ENCODE measurements around the gene SALL4. TPM values are rescaled to one million over a fixed set of nuclear protein-coding genes. Genes with fewer than 3 reads are reported as not detected.
A peak's percentile ranks its signal among the peaks of the same experiment; 100 is the strongest.

Gene SALL4
- total RNA-seq, 1 experiment from 2014 or later: 279 TPM

DNA sequence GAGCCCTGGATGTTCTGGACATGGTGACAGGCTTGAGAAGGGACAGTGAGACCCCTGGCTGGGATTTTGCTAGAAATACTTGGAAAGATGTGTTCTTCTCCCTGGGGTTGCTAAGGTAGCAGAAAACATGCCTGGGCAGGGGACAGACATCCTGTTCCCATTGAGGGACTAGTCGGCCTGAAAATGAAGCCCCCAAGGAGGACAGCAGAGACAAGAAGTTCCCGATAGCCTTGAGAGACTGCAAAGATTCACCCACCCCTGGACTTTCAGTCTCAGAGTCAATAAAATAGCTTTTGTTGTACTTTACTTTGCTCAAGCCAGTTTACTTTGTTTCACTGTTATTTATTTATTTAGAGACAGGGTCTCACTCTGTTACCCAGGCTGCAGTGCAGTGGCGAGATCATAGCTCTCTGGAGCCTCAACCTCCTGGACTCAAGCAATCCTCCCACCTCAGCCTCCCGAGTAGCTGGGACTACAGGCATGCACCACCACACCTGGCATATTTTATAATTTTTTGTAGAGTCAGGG is 62.5 kb downstream of the SALL4 start:
- no peak overlapping the region for H3K56ac ChIP-seq (ENCODE audit: insufficient read length, low read depth, low read length)
- DNase-seq: no peak
- no peaks in the 10 kb centered on the region for H3K36me3 Mint-ChIP-seq (ENCODE audit: insufficient read depth in 1 of 3, low read depth in 3 of 3)
- no peak overlapping the region for H2BK120ac ChIP-seq (ENCODE audit: low read depth, low read length, poor library complexity, severe bottlenecking)
- no peak overlapping the region for H3K23ac ChIP-seq (ENCODE audit: insufficient read length, low read depth, low read length)
- H4K5ac ChIP-seq (ENCODE audit: insufficient read length, low read depth, low read length): no peak overlapping the region
- H3K4me1 Mint-ChIP-seq: peaks cover 10 to 13% of the 10 kb centered on the region in 2 experiments; a peak in 3 of 4 replicates
- no peaks in the 10 kb centered on the region for H4K20me1 ChIP-seq (ENCODE audit: control insufficient read depth, insufficient read depth, insufficient read length)
- no peak overlapping the region for H2BK5ac ChIP-seq (ENCODE audit: insufficient read length, low read length)
- H2BK15ac ChIP-seq (ENCODE audit: low read depth, low read length): no peak overlapping the region
- no peaks in the 10 kb centered on the region for H3K27me3 Mint-ChIP-seq (ENCODE audit: low read depth)
- no peak overlapping the region for H4K8ac ChIP-seq (replicated peaks; ENCODE audit: insufficient read length, low read depth, low read length)
- no peak overlapping the region for H3K4ac ChIP-seq (ENCODE audit: low read depth, low read length)
- H3K9ac ChIP-seq (ENCODE audit: extremely low read depth, insufficient read length, low read length): no peak overlapping the region
- TF ChIP-seq, protein P1, sequence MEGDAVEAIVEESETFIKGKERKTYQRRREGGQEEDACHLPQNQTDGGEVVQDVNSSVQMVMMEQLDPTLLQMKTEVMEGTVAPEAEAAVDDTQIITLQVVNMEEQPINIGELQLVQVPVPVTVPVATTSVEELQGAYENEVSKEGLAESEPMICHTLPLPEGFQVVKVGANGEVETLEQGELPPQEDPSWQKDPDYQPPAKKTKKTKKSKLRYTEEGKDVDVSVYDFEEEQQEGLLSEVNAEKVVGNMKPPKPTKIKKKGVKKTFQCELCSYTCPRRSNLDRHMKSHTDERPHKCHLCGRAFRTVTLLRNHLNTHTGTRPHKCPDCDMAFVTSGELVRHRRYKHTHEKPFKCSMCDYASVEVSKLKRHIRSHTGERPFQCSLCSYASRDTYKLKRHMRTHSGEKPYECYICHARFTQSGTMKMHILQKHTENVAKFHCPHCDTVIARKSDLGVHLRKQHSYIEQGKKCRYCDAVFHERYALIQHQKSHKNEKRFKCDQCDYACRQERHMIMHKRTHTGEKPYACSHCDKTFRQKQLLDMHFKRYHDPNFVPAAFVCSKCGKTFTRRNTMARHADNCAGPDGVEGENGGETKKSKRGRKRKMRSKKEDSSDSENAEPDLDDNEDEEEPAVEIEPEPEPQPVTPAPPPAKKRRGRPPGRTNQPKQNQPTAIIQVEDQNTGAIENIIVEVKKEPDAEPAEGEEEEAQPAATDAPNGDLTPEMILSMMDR (conservative IDR thresholded peaks at IDR 0.05): no peak
- H2BK20ac ChIP-seq (ENCODE audit: low read depth, low read length, poor library complexity, severe bottlenecking): no peak overlapping the region
- no CpG with 5 or more reads among the region's 4 CpGs for WGBS (ENCODE audit: extremely low coverage, insufficient read length, low lambda C conversion rate)
- H3K18ac ChIP-seq (ENCODE audit: insufficient read length, low read depth, low read length): no peak overlapping the region
- H3K4me1 ChIP-seq (ENCODE audit: insufficient read depth, low read length): no peaks in the 10 kb centered on the region
- peak overlapping the region in 2 of 3 experiments; percentile 75 to 87; a peak in 3 of 7 replicates for H3K27ac Mint-ChIP-seq
- H3K4me3 Mint-ChIP-seq: no peak overlapping the region
- H3K14ac ChIP-seq (ENCODE audit: insufficient read depth, low read length): no peak overlapping the region
- H3K79me2 ChIP-seq (ENCODE audit: insufficient read depth, low read length): no peaks in the 10 kb centered on the region
- H3K27me3 ChIP-seq (ENCODE audit: insufficient read depth, low read length): no peaks in the 10 kb centered on the region
- no peaks in the 10 kb centered on the region for H3K23me2 ChIP-seq (ENCODE audit: insufficient read length, low read depth, low read length, poor library complexity, severe bottlenecking)
- H3K27ac ChIP-seq (ENCODE audit: insufficient read length, low read depth, low read length): no peak overlapping the region
- no peaks in the 10 kb centered on the region for H3K79me1 ChIP-seq (ENCODE audit: insufficient read depth, low read depth, low read length, poor library complexity, severe bottlenecking)
- H3T11ph ChIP-seq (ENCODE audit: low read length): no peak overlapping the region
- H2AK5ac ChIP-seq (ENCODE audit: insufficient read length, low read length): no peak overlapping the region
- no peaks in the 10 kb centered on the region for H3K9me3 Mint-ChIP-seq
- no peak overlapping the region for H3K4me2 ChIP-seq (ENCODE audit: insufficient read depth, insufficient read length, low read length)
- H3K9me3 ChIP-seq (ENCODE audit: control insufficient read depth, low read depth, low read length): no peaks in the 10 kb centered on the region
- no peak overlapping the region for H2AFZ ChIP-seq (ENCODE audit: low read length)
- no peak overlapping the region for H2BK12ac ChIP-seq (ENCODE audit: insufficient read length, low read depth, low read length)
- no peak overlapping the region for H4K91ac ChIP-seq (ENCODE audit: insufficient read length, low read depth, low read length)
